Measurements from ENCODE around the gene KIF26B.
"Not testable (repeated sequence)": the region's sequence is repeated elsewhere in the genome, so short reads cannot be mapped to it uniquely, and the experiment has no call there.

The KIF26B gene

GRCh38 chr1:245154429-245155271, at the start of gene KIF26B:
TSS of gene KIF26B (plus strand) at chr1:245154985. CDS start at chr1:245155425, 440 bp downstream.
- DNase-seq, result peak; percentile 85

DNA sequence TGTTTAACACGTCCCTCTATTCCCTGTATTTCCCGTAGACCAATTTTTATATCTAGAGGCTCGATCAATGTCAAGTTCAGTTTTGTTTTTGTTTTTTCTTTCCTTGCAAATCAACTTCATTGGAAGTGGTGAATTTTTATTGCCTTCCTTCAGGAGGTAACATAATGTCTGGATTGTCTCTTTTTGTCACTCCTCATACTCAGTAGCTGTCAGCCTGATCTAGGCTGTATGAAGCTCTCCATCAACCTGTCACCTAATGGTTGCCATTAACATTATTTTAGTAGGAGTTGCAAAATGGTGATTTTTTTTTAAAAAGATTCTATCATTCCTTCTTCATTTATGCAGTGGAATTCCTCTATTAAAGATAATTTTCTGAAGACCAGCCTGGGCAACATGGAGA, 49.7 kb upstream of the KIF26B start:
- DNase-seq, result no peak

DNA sequence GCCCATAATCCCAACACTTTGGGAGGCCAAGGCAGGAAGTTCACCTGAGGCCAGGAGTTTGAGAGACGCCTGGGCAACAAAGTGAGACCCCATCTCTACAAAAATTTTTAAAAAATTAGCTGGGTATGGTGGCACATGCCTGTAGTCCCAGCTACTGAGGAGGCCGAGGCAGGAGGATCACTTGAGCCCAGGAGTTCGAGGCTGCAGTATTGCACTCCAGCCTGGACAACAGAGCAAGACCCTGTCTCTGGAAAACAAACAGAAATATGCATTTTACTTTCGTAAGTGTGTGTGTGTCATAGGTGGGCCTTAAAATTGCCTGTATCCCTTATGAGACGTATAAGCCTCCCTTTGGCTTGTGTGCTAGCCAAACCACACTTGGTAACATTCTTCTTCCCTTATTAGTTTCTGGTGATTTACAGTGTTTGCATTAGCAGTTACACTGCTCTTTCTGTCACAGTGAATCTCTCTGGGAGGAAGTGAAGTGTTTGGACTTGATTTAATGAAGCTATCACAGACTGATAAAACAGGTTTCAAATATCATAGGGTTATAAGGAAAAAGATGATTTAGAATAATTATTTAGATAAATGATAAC, 48.9 kb upstream of the KIF26B start:
- no peak for DNase-seq

- no peak for DNase-seq
Observed at GRCh38 chr1:245107776-245108114, 47.0 kb upstream of the KIF26B start.

DNA sequence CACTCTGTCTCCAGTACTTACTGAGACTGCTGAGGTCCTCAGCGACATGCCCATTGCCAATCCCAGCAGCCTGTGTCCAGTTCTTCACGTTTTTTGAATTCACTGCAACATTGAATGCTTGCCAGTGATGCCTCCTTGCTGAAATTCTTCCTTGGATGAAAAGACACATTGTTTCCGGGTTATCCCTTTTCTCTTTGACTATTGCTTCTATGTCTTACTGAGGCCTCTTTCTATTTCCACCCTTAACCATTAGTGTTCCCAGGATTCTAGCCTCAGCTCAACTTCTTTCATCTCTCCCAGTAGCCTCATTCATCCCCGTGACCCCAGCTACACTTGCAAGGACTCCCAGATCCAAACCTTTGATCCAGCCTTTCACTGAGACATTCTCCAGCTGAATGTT, 46.5 kb upstream of the KIF26B start:
- no peak for DNase-seq

- DNase-seq, result no peak
Observed at GRCh38 chr1:245108909-245109308, 45.9 kb upstream of the KIF26B start.

DNA sequence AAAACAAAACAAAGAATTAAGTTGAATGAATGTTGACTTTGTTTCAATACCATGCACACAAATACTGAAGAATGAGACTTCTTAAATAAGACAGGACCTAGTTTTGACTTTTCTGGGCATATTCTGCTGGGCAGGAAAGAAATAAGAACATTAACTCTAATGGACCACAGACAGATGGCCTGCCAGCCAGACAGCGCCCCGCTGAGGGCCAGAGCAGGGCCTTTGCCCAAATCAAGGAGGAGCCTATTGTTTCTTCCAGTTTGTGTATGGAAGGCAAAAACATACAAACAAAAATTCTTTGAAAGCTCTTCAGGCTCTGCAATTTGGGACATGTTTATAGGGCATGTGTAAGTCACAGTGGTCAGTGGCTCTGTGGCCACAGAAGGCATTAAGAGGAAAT, 44.4 kb upstream of the KIF26B start:
- DNase-seq, result no peak

- no peak for DNase-seq
Observed at GRCh38 chr1:245111073-245111472, 43.7 kb upstream of the KIF26B start.

DNA sequence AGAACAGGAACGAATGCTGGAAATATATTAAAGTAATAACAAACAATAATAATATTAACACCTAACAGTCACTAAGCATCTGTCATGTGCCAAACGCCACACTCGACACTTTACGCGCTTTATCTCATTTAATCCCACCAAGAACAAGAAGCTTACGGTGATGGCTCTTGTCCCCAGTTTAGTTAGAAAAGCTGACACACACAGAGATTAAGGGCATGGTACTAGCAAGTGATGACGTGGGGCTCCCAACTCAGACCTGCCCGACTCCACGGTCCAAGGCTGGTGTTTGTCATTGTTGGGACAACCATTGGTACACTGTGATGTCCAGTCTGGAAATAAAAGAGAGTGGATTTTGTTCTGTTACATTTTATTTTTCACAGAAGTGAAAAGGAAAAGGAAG, 41.1 kb upstream of the KIF26B start:
- no peak for DNase-seq

DNA sequence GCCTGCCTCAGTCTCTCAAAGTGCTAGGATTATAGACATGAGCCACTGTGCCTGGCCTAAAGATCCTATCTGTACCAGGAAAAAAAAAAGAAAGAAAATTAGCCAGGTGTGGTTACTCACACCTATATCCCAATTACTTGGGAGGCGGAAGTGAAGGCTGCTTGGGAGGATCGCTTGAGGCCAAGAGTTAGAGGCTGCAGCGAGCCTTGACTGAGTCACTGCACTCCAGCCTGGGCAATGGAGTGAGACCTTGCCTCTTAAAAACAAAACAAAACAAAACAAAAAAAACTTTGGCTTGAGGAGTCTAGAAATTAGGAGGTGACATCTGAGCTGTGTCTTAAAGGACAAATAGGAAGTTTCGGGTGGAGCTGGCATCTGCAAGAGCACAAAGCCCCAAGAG, 38.7 kb upstream of the KIF26B start:
- no peak for DNase-seq

GRCh38 chr1:245116751-245117150, 38.0 kb upstream of the KIF26B start:
- no peak for DNase-seq

DNA sequence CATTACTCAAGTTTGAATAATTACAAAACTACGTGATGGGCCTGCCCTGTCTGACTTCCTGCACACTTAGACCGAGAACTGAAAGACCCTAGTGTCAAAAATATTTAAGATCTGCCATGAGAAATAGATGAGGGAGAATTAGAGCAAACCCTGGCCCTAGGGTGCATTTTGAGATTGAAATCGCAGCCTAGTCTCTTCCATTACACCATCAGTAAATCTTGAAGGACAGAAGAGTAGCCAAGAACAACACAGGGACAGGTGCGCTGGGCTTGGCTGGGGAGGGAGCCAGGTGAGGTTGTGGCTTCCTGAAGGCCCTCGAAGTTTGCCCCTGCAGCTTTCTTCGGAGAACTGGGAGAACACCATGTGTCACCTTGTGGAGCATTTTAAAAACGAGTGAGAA, 36.7 kb upstream of the KIF26B start:
- DNase-seq, result no peak

- DNase-seq, result no peak
Observed at GRCh38 chr1:245118806-245119205, 36.0 kb upstream of the KIF26B start.

DNA sequence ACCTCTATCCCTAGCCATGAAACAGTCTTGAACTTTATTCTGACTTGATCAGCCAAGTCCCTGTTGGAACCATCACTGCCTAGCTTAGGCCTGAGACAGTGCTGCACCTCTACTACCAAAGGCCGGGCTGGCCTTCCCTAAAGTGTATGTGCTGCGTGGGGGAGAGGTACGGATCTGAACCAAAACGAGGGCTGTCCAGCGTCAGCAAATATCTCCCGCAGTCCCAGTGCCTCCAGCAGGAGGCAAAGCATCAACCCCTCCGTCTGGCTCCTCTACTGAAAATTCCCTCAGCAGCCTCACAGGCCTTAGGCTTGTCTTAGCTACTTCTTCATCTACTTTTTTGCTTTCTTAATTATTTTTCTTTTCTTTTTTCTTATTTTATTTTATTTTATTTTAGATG, 33.3 kb upstream of the KIF26B start:
- no peak for DNase-seq

DNA sequence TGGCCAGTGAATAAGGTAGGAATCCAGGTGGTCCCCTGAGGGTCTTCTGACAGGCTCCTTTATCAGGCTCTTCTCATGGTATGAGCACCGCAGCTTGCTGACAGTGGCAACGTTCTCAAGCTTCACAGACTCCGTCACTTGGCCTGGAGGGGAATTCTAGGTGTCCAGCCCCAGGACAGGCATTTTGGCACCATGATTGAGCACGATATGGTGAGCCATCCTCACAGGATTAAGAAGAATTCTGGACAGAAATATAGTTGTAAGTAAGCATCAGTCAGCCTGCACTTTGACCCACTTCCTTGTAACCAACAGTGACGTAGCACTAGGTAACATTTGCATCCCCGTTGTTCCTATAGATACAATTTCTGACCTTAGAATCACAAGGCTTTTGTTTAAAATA, 30.5 kb upstream of the KIF26B start:
- no peak for DNase-seq

- DNase-seq, result no peak
Observed at GRCh38 chr1:245124644-245125043, 30.1 kb upstream of the KIF26B start.

DNA sequence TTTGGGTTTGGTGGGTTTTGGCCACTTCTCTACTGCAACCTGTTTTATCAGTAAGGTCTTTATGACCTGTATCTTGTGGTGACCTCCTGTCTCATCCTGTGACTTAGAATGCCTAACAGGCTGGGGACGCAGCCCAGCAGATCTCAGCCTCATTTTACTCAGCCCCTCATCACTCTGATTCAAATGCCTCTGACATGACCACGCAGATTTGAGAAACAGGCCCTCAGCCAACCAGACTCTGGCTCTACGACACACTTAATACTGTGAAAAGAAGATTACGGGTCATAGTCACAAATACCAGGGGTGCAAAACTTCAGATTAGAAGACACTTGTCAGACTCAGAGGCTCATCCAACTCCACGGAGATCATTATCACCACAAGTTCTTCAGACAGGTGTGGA, 28.3 kb upstream of the KIF26B start:
- DNase-seq, result no peak

GRCh38 chr1:245128381-245129101, 26.2 kb upstream of the KIF26B start:
- DNase-seq, result no peak

DNA sequence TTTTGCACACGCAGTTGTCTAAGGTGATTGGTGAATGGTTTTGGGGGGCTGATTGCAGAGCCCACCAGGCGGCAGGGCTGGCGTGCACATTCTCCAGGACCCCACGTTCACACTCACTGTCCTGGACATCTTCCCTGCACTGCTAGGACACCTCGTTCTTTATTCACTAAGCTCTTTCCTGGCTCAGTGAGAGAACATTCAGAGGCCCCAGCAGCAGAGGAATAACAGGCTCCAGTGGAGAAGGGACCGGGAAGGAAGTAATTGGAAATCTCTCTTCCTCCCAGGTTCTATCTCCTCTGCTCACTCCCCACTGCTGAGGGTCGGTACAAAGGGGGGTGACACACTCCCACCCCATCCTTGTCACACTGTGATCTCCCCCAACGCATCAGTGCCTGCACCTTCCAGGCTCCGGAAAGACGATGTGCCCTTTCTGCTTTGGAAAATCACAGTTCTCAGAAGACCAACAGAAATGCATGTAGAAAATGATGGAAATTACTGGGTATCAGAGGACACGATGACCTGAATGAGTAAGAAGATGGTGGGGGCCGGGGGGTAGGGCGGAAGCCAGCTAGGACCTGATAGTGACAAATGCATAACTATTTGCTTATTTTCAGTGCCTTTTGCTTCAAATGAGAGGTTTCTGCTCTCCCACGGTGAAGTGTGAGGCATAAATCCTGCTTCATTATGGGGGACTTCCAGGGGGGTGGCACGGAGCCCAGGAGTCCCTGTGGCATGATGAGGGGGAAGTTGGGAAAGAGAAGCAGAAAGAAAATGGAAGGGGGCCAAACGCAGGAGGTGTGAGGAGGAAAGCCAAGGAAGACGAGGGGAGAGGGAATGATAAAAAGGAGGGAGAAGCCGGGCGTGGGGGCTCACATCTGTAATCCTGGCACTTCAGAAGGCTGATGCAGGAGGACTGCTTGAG, 25.2 kb upstream of the KIF26B start:
- DNase-seq, result no peak

DNA sequence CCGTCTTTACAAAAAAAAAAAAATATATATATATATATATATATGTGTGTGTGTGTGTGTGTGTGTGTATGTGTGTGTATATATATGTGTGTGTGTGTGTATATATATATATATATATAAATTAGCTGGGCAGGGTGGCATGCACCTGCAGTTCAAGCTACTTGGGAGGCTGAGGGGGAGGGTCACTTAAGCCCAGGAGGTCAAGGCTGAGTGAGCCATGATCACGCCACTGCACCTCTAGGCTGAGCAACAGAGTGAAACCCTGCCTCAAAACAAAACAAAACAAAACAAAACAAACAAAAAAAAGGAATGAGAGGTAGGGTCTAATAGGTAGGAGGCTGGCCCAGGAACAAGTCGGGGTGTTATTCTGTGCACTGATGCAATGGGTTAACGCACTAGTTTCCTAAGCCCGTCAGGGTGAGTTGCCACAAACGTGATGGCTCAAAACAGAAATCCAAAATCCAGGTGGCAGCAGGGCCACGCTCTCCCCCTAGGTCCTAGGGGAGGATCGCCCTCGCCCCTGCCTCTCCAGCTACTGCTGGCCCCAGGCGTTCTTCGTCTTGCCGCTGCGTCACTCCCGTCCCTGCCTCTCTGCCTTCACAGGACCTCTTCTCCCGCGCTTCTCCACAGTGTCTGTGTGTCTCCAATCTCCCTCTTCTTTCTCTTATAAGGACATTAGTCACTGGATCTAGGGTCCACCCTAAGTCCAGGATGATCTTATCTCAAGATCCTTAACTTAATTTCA, 24.3 kb upstream of the KIF26B start:
- not testable (repeated sequence) for DNase-seq

- no peak for DNase-seq
Observed at GRCh38 chr1:245131026-245131393, 23.8 kb upstream of the KIF26B start.

DNA sequence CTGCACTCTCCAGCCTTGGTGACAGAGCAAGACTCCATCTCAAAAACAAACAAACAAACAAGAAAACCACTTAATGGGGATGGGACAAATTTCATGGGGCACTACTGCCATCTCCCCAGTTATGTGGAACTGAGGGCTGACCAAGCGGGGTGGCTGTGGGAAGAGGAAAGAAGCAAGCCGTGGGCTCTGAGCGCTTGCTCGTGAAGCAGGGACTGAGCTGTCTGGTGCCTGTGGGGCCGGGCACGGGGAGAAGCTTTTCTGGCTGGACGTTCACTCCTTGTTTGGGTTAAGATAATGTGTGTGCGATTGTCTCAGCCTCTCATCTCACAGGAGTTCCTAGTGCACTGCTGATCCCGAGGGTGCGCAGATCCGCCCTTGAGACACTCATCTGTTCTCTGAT, 22.0 kb upstream of the KIF26B start:
- no peak for DNase-seq

All from retina (tissue), 1 donor.